ENCODE measurements around the gene MTRR.

The MTRR gene

DNA sequence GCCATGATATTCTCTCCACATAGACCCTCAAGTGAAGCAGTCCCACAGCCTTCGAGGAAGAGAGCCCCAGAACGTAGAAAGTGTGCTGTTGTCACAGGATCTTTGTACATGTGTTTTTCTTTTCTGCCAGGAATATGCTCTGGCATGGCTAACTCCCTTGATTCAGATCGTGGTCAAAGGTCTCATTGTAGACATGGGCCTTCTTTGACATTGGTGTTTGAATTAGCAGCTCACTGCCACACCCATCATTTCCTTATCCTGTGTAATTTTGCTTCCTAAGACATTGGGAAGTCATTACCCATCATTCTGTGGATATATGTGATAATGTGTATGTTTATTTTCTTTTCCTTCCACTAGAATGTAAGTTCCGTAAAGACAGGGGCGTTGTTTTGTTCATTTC, 25.5 kb downstream of the MTRR start:
- no peaks in the 10 kb centered on the region for H3K27me3 ChIP-seq (ENCODE audit: insufficient read depth, poor library complexity, severe bottlenecking)
- TF ChIP-seq GABPA (IDR thresholded peaks at IDR 0.05; ENCODE audit: low read depth) (no peak), SPI1 (IDR thresholded peaks at IDR 0.05; ENCODE audit: borderline replicate concordance, low read depth) (no peak), POLR2AphosphoS5 (IDR thresholded peaks at IDR 0.05; ENCODE audit: low read depth) (no peak)
- TF ChIP-seq, protein P1, sequence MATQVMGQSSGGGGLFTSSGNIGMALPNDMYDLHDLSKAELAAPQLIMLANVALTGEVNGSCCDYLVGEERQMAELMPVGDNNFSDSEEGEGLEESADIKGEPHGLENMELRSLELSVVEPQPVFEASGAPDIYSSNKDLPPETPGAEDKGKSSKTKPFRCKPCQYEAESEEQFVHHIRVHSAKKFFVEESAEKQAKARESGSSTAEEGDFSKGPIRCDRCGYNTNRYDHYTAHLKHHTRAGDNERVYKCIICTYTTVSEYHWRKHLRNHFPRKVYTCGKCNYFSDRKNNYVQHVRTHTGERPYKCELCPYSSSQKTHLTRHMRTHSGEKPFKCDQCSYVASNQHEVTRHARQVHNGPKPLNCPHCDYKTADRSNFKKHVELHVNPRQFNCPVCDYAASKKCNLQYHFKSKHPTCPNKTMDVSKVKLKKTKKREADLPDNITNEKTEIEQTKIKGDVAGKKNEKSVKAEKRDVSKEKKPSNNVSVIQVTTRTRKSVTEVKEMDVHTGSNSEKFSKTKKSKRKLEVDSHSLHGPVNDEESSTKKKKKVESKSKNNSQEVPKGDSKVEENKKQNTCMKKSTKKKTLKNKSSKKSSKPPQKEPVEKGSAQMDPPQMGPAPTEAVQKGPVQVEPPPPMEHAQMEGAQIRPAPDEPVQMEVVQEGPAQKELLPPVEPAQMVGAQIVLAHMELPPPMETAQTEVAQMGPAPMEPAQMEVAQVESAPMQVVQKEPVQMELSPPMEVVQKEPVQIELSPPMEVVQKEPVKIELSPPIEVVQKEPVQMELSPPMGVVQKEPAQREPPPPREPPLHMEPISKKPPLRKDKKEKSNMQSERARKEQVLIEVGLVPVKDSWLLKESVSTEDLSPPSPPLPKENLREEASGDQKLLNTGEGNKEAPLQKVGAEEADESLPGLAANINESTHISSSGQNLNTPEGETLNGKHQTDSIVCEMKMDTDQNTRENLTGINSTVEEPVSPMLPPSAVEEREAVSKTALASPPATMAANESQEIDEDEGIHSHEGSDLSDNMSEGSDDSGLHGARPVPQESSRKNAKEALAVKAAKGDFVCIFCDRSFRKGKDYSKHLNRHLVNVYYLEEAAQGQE (IDR thresholded peaks at IDR 0.05; ENCODE audit: insufficient replicate concordance, low read depth), result no peak
- TF ChIP-seq, protein P2, sequence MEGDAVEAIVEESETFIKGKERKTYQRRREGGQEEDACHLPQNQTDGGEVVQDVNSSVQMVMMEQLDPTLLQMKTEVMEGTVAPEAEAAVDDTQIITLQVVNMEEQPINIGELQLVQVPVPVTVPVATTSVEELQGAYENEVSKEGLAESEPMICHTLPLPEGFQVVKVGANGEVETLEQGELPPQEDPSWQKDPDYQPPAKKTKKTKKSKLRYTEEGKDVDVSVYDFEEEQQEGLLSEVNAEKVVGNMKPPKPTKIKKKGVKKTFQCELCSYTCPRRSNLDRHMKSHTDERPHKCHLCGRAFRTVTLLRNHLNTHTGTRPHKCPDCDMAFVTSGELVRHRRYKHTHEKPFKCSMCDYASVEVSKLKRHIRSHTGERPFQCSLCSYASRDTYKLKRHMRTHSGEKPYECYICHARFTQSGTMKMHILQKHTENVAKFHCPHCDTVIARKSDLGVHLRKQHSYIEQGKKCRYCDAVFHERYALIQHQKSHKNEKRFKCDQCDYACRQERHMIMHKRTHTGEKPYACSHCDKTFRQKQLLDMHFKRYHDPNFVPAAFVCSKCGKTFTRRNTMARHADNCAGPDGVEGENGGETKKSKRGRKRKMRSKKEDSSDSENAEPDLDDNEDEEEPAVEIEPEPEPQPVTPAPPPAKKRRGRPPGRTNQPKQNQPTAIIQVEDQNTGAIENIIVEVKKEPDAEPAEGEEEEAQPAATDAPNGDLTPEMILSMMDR (IDR thresholded peaks at IDR 0.05; ENCODE audit: insufficient read depth, low read length), result no peak
- no peak overlapping the region for H3K4me3 ChIP-seq (replicated peaks; ENCODE audit: insufficient read depth, low read length)
- DNase-seq (ENCODE audit: low read depth in 1 of 2, low spot score in 1 of 2), result no peak
- no peak overlapping the region for H3K27ac ChIP-seq (replicated peaks)

DNA sequence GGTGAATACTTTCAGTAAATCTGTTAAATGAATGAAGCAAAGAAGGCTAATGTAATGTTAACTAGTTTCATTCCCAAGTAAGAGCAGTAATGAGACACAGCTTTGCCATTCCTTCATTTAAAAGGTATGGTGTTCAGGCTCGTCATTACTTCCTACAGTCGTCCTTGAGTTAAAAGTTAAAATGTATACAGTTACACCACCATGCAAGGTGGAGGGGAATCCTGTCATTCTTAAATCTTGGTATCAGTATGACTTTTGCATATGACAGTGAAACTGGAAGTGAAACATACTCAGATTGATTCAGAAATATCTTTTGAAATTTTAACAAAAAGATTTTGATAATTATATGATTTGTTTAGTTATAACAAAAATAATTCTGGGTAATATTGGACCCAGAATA, 25.9 kb downstream of the MTRR start:
- no peaks in the 10 kb centered on the region for H3K27me3 ChIP-seq (ENCODE audit: insufficient read depth, poor library complexity, severe bottlenecking)
- H3K27ac ChIP-seq (replicated peaks), result no peak overlapping the region
- no peak for DNase-seq (ENCODE audit: low read depth in 1 of 2, low spot score in 1 of 2)
- TF ChIP-seq, protein P2 (IDR thresholded peaks at IDR 0.05; ENCODE audit: insufficient read depth, low read length), result no peak
- TF ChIP-seq POLR2AphosphoS5 (IDR thresholded peaks at IDR 0.05; ENCODE audit: low read depth) (no peak), SPI1 (IDR thresholded peaks at IDR 0.05; ENCODE audit: borderline replicate concordance, low read depth) (no peak), GABPA (IDR thresholded peaks at IDR 0.05; ENCODE audit: low read depth) (no peak)
- TF ChIP-seq, protein P1 (IDR thresholded peaks at IDR 0.05; ENCODE audit: insufficient replicate concordance, low read depth), result no peak
- H3K4me3 ChIP-seq (replicated peaks; ENCODE audit: insufficient read depth, low read length), result no peak overlapping the region

DNA sequence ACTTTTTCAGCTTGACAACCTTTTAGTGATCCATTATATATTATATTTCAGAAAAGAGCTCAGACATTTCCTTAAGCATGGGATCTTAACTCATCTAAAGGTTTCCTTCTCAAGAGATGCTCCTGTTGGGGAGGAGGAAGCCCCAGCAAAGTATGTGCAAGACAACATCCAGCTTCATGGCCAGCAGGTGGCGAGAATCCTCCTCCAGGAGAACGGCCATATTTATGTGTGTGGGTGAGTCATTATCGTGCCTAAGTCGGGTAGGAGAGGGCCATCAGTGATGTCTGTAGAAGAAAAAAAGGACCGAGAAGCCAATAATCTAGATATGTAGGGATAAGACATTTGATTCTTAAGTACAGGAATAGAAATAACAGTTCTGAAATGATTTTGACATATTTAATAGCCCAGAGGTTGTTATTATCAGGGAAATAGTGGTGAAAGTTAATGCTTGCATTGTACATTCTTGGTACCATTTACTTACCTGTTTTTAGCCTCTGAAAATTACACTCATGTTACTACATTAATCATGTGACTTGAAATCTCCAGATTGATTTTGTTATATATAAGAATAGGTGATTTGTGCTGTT, 28.2 kb downstream of the MTRR start:
- TF ChIP-seq POLR2AphosphoS5 (IDR thresholded peaks at IDR 0.05; ENCODE audit: low read depth) (no peak), GABPA (IDR thresholded peaks at IDR 0.05; ENCODE audit: low read depth) (no peak), SPI1 (IDR thresholded peaks at IDR 0.05; ENCODE audit: borderline replicate concordance, low read depth) (no peak)
- TF ChIP-seq, protein P2 (IDR thresholded peaks at IDR 0.05; ENCODE audit: insufficient read depth, low read length), result no peak
- TF ChIP-seq, protein P1 (IDR thresholded peaks at IDR 0.05; ENCODE audit: insufficient replicate concordance, low read depth), result no peak
- DNase-seq (ENCODE audit: low read depth in 1 of 2, low spot score in 1 of 2), result peak; percentile 34 to 35
- Histone ChIP-seq H3K27me3 (ENCODE audit: insufficient read depth, poor library complexity, severe bottlenecking) (no peaks in the 10 kb centered on the region), H3K27ac (replicated peaks) (no peak overlapping the region), H3K4me3 (replicated peaks; ENCODE audit: insufficient read depth, low read length) (no peak overlapping the region)
